Measurements from ENCODE around the gene HAVCR2. TPM values are rescaled to one million over a fixed set of nuclear protein-coding genes. Genes with fewer than 3 reads are reported as not detected.

HAVCR2 gene
- total RNA-seq, result 10 to 100 TPM; 10.8 to 26.6 (median 13.3) TPM

DNA sequence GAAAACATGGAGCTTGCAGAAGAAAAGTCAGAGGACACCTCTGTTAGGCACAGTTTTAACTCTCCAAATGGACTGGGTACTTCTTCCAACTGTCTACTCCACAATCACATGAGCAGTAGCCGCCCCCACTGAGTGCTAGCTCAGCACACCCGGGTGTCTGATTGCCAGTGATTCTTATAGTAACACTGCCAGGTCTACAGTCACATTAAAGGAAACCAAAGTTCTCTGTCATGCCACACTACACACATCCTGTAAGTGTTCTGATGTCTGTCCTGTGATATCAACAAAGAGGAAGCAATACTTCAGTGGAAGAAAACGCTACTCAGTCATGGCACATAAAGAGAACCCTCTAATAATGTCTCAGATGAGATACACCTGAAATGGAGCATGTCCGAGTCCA, at the start of gene HAVCR2:
Gene HAVCR2 (minus strand): TSS at position 69 of the 400 bp plus-strand sequence. CDS start 61 bp downstream, at position 8.
- DNase-seq (ENCODE audit: low spot score in 2 of 2), result no peak
- TF ChIP-seq CTCF (IDR thresholded peaks at IDR 0.05) (no peak), POLR2AphosphoS5 (IDR thresholded peaks at IDR 0.05) (no peak), POLR2A (IDR thresholded peaks at IDR 0.05) (no peak)
- Histone ChIP-seq H3K9me3 (no peaks in the 10 kb centered on the region), H3K4me3 (peak within 1 kb of the TSS in 2 of 3 donors; percentile 0 to 31), H3K27me3 (no peaks in the 10 kb centered on the region), H3K4me1 (no peaks in the 10 kb centered on the region), H3K36me3 (no peaks in the 10 kb centered on the region), H3K27ac (peak within 1 kb of the TSS in 1 of 2 donors; percentile 32)
- intact Hi-C loops (cut with DNase I; ENCODE audit: low total_unique reads), result no loop called here

- H3K27ac ChIP-seq, result no peak overlapping the region
- H3K4me1 ChIP-seq, result no peaks in the 10 kb centered on the region
- H3K27me3 ChIP-seq, result peaks cover 0 to 4% of the 10 kb centered on the region in 2 donors
- no peaks in the 10 kb centered on the region for H3K36me3 ChIP-seq
- TF ChIP-seq POLR2AphosphoS5 (IDR thresholded peaks at IDR 0.05), result no peak
- TF ChIP-seq CTCF (IDR thresholded peaks at IDR 0.05), result no peak
- TF ChIP-seq POLR2A (IDR thresholded peaks at IDR 0.05), result no peak
- intact Hi-C loops (cut with DNase I; ENCODE audit: low total_unique reads), result no loop called here
- H3K9me3 ChIP-seq, result no peaks in the 10 kb centered on the region
- H3K4me3 ChIP-seq, result no peak overlapping the region
- no peak for DNase-seq (ENCODE audit: low spot score in 2 of 2)
Measured at GRCh38 chr5:157157293-157157891, 48.5 kb upstream of the HAVCR2 start.

- no peak for TF ChIP-seq POLR2A (IDR thresholded peaks at IDR 0.05)
- no peak for TF ChIP-seq CTCF (IDR thresholded peaks at IDR 0.05)
- no peak for TF ChIP-seq POLR2AphosphoS5 (IDR thresholded peaks at IDR 0.05)
- no peak overlapping the region for H3K4me3 ChIP-seq
- H3K9me3 ChIP-seq, result no peaks in the 10 kb centered on the region
- DNase-seq (ENCODE audit: low spot score in 2 of 2), result no peak
- intact Hi-C loops (cut with DNase I; ENCODE audit: low total_unique reads), result no loop called here
- H3K27ac ChIP-seq, result no peak overlapping the region
- no peaks in the 10 kb centered on the region for H3K4me1 ChIP-seq
- H3K27me3 ChIP-seq, result no peaks in the 10 kb centered on the region
- no peaks in the 10 kb centered on the region for H3K36me3 ChIP-seq
Measured at GRCh38 chr5:157155297-157155696, 46.5 kb upstream of the HAVCR2 start.

GRCh38 chr5:157150995-157151394, 42.2 kb upstream of the HAVCR2 start:
- DNase-seq (ENCODE audit: low spot score in 2 of 2), result no peak
- no peaks in the 10 kb centered on the region for H3K9me3 ChIP-seq
- intact Hi-C loops (cut with DNase I; ENCODE audit: low total_unique reads), result no loop called here
- H3K27ac ChIP-seq, result no peak overlapping the region
- H3K4me1 ChIP-seq, result no peaks in the 10 kb centered on the region
- no peak for TF ChIP-seq CTCF (IDR thresholded peaks at IDR 0.05)
- TF ChIP-seq POLR2A (IDR thresholded peaks at IDR 0.05), result no peak
- TF ChIP-seq POLR2AphosphoS5 (IDR thresholded peaks at IDR 0.05), result no peak
- H3K36me3 ChIP-seq, result no peaks in the 10 kb centered on the region
- H3K27me3 ChIP-seq, result no peaks in the 10 kb centered on the region
- H3K4me3 ChIP-seq, result no peak overlapping the region

- H3K27ac ChIP-seq, result no peak overlapping the region
- H3K4me3 ChIP-seq, result no peak overlapping the region
- no peaks in the 10 kb centered on the region for H3K36me3 ChIP-seq
- intact Hi-C loops (cut with DNase I; ENCODE audit: low total_unique reads), result no loop called here
- no peaks in the 10 kb centered on the region for H3K9me3 ChIP-seq
- no peak for DNase-seq (ENCODE audit: low spot score in 2 of 2)
- no peaks in the 10 kb centered on the region for H3K4me1 ChIP-seq
- H3K27me3 ChIP-seq, result no peaks in the 10 kb centered on the region
- TF ChIP-seq POLR2AphosphoS5 (IDR thresholded peaks at IDR 0.05) (no peak), POLR2A (IDR thresholded peaks at IDR 0.05) (no peak), CTCF (IDR thresholded peaks at IDR 0.05) (peak; percentile 41 to 71 (median 66))
Measured at GRCh38 chr5:157148734-157149615, 40.1 kb upstream of the HAVCR2 start.
